Measurements from ENCODE around the gene NSMF. TPM values are rescaled to one million over a fixed set of nuclear protein-coding genes. Genes with fewer than 3 reads are reported as not detected.

The NSMF gene
- total and polyA plus RNA-seq, 2 experiments from 2014 or later: 73.0 to 107 TPM

DNA sequence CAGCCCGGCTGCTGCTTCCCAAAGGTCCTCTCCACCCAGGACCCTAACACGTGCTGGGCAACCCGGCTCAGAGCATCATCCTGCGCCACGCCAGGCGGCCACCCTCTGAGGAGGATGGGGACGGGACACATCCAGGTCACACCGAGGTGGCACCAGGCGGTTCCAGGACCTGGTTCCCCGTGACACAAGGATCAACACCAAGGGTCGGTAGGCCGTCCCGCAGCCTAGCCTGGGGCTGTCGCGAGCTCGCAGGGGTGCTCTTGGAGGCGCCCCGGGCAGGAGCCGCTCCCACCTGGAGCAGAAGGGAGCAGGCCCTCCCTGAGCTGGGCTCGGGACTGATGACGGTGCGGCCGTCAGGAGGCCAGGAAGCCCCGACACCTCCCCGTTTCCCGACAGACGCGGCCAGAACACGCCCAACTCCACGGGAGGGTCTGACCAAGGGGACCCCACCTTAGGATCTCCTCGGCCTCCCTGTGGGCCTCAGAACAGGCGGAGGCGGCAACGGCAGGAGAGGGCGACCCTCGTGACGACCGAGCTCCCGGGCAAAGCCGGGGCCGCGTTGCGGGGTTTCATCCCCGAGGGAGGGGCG is 42.5 kb downstream of the NSMF start:
- no peak for DNase-seq (ENCODE audit: low read depth in 1 of 2, low spot score in 1 of 2)
- no peaks in the 10 kb centered on the region for H3K9me3 ChIP-seq (ENCODE audit: low read depth)
- TF ChIP-seq, protein P1, sequence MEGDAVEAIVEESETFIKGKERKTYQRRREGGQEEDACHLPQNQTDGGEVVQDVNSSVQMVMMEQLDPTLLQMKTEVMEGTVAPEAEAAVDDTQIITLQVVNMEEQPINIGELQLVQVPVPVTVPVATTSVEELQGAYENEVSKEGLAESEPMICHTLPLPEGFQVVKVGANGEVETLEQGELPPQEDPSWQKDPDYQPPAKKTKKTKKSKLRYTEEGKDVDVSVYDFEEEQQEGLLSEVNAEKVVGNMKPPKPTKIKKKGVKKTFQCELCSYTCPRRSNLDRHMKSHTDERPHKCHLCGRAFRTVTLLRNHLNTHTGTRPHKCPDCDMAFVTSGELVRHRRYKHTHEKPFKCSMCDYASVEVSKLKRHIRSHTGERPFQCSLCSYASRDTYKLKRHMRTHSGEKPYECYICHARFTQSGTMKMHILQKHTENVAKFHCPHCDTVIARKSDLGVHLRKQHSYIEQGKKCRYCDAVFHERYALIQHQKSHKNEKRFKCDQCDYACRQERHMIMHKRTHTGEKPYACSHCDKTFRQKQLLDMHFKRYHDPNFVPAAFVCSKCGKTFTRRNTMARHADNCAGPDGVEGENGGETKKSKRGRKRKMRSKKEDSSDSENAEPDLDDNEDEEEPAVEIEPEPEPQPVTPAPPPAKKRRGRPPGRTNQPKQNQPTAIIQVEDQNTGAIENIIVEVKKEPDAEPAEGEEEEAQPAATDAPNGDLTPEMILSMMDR (IDR thresholded peaks at IDR 0.05; ENCODE audit: low read depth, low read length): no peak
- peaks cover 4% of the 10 kb centered on the region for H3K4me1 ChIP-seq (ENCODE audit: low read depth)
- H3K27me3 ChIP-seq: no peaks in the 10 kb centered on the region
- no peak overlapping the region for H3K4me3 ChIP-seq
- no peaks in the 10 kb centered on the region for H3K36me3 ChIP-seq
- H3K27ac ChIP-seq: no peak overlapping the region

DNA sequence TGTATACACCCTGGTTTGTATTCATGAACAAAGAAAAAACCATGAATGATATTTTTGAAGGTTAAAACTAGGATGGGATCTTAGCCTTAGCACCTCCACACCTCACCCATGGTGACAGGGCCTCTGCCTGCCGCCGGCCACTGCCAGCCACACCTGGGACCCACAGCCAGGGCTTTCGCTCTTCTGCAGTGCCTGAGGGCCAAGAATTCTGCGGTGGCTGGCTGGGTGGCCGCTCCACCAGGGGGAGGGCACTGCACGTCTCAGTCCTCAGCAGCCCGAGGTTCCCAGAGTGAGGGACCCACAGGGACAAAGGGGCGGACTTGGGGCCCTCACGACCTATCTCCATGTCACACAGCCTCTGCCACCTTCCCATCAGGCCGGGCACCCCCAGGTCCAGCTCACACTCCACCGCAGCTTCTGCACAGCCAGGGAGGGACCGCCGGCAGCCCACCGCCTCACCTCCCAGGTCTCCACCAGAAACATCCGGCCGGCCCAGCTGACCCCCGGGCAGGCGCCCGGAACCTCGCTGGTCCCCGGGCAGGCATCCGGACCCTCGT is 43.0 kb downstream of the NSMF start:
- Histone ChIP-seq H3K4me3 (no peak overlapping the region), H3K9me3 (ENCODE audit: low read depth) (no peaks in the 10 kb centered on the region), H3K4me1 (ENCODE audit: low read depth) (peaks cover 4% of the 10 kb centered on the region), H3K27me3 (no peaks in the 10 kb centered on the region), H3K36me3 (no peaks in the 10 kb centered on the region), H3K27ac (no peak overlapping the region)
- TF ChIP-seq, protein P1 (IDR thresholded peaks at IDR 0.05; ENCODE audit: low read depth, low read length): no peak
- no peak for DNase-seq (ENCODE audit: low read depth in 1 of 2, low spot score in 1 of 2)

DNA sequence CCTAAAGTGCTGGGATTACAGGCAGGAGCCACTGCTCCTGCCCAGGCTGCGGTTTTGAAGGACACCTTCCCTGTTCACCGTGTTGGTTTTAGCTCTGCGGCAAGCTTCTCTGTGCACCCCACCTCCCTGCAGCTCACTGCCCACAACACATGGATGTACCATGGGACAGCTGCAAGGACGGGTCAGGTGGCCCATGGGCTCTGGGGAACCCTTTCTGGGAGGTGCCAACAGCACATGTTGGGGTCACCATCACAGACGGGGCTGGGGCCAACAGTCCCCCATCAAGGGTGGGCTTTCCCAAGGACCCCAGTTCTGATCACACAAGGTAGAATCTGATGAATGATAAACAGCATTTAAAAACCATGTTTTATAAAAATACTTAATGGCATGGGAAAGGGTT is 43.7 kb downstream of the NSMF start:
- Histone ChIP-seq H3K27ac (no peak overlapping the region), H3K4me3 (no peak overlapping the region), H3K4me1 (ENCODE audit: low read depth) (peaks cover 4% of the 10 kb centered on the region), H3K27me3 (no peaks in the 10 kb centered on the region), H3K9me3 (ENCODE audit: low read depth) (no peaks in the 10 kb centered on the region), H3K36me3 (no peaks in the 10 kb centered on the region)
- no peak for DNase-seq (ENCODE audit: low read depth in 1 of 2, low spot score in 1 of 2)
- TF ChIP-seq, protein P1 (IDR thresholded peaks at IDR 0.05; ENCODE audit: low read depth, low read length): no peak

DNA sequence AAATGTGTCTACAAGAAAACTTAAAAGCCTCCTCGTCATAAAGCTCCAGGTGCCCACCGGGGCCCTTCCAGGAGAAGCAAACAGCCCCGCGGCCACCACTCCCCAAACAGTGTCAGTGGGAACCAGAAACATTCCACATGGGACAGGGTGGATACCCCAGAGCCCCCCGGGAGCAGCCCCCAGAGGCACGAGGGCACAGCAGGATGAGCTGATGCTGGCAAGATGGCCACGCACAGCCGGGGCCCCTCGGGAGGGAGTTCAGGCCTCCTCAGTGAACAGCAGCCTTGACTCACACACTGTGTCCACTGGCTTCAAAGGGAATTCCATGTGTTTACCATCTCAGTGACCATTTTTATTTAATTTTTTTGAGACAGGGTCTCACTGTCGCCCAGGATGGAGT is 46.7 kb downstream of the NSMF start:
- Histone ChIP-seq H3K36me3 (no peaks in the 10 kb centered on the region), H3K4me3 (no peak overlapping the region), H3K27ac (no peak overlapping the region), H3K9me3 (ENCODE audit: low read depth) (no peaks in the 10 kb centered on the region), H3K4me1 (ENCODE audit: low read depth) (peaks cover 4% of the 10 kb centered on the region), H3K27me3 (no peaks in the 10 kb centered on the region)
- DNase-seq (ENCODE audit: low read depth in 1 of 2, low spot score in 1 of 2): peak in 1 of 2 donors; percentile 35
- TF ChIP-seq, protein P1 (IDR thresholded peaks at IDR 0.05; ENCODE audit: low read depth, low read length): no peak

DNA sequence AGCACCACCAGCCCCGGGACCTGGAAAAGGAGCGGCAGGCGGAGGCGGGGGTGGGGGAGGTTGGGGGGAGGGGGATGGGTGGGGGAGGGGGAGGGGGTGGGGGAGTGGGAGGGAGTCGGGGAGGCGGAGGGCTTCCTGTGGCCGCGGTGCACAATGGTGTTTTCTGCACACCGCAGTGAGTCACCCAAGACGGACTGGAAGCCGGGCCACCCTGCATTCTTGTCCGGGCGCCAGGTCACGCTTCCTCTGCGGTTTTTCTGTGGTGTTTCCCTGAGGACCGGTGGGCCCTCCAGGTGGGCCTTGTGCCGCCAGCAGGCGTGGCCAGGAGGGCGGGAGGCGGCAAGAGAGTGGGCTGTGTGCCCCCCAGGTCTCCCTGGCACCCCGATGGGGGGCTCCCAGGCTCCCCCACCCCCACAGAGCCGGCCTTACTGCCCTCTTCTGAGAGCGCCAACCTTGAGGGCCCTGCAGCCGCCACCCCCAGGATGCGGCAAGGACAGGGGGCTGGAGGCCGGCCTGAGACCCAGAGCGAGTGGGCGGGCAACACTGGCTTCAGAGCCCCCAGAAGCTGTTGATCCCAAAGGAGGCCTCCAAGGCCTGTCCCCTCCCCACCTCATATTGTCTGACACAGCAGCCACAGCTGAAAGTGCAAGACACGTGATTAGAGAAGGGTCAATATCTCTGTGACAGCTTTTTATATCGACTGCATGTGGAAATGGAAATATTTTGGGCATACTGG is 47.3 kb downstream of the NSMF start:
- H3K27me3 ChIP-seq: no peaks in the 10 kb centered on the region
- TF ChIP-seq, protein P1 (IDR thresholded peaks at IDR 0.05; ENCODE audit: low read depth, low read length): no peak
- H3K27ac ChIP-seq: no peak overlapping the region
- no peak overlapping the region for H3K4me3 ChIP-seq
- DNase-seq (ENCODE audit: low read depth in 1 of 2, low spot score in 1 of 2): peak in 1 of 2 donors; percentile 95
- H3K9me3 ChIP-seq (ENCODE audit: low read depth): no peaks in the 10 kb centered on the region
- peaks cover 4% of the 10 kb centered on the region for H3K4me1 ChIP-seq (ENCODE audit: low read depth)
- H3K36me3 ChIP-seq: no peaks in the 10 kb centered on the region
